Liver (tissue), 9 donors: Measurements from ENCODE around the gene CR1. TPM values are rescaled to one million over a fixed set of nuclear protein-coding genes. Genes with fewer than 3 reads are reported as not detected.

ENCODE experiments used
- DNase-seq: peaks from one replicate; pipeline ENCODE4 v3.0.0-alpha.2; 2017; ENCODE audit warnings: low spot score
- H3K27ac ChIP-seq, 2 donors: one replicate each; pipeline ENCODE4 v1.7.0; 2013; ENCODE audit warnings: inconsistent platforms in 2 of 2, low read length in 2 of 2, control low read depth in 1 of 2, low read depth in 1 of 2, mild to moderate bottlenecking in 1 of 2
- H3K27me3 ChIP-seq, 4 donors: one replicate each; pipeline versions ENCODE4 v1.6.1 to v1.7.0; 2013; ENCODE audit warnings: low read length in 3 of 4, inconsistent platforms in 1 of 4, mild to moderate bottlenecking in 1 of 4, moderate library complexity in 1 of 4; ENCODE audit not compliant: control insufficient read depth in 4 of 4, insufficient read depth in 4 of 4
- H3K36me3 ChIP-seq, 4 donors: one replicate each; pipeline versions ENCODE4 v1.6.1 to v1.7.0; 2013; ENCODE audit warnings: low read length in 3 of 4, mild to moderate bottlenecking in 3 of 4, low read depth in 1 of 4, moderate library complexity in 1 of 4; ENCODE audit not compliant: control insufficient read depth in 4 of 4, insufficient read depth in 3 of 4
- H3K4me1 ChIP-seq, 4 donors: one replicate each; pipeline versions ENCODE4 v1.6.1 to v1.7.0; 2013; ENCODE audit warnings: low read length in 3 of 4, mild to moderate bottlenecking in 3 of 4, moderate library complexity in 1 of 4; ENCODE audit not compliant: control insufficient read depth in 4 of 4, insufficient read depth in 4 of 4
- H3K4me3 ChIP-seq, 3 donors: one replicate each; pipeline versions ENCODE4 v1.6.1 to v1.7.0; 2013; ENCODE audit warnings: low read length in 3 of 3, control low read depth in 1 of 3, low read depth in 1 of 3, mild to moderate bottlenecking in 1 of 3
- H3K9ac ChIP-seq, 2 donors: one replicate each; pipeline ENCODE4 v1.7.0; 2013; ENCODE audit warnings: low read length in 2 of 2, mild to moderate bottlenecking in 2 of 2, moderate library complexity in 2 of 2, control low read depth in 1 of 2, low read depth in 1 of 2
- H3K9me3 ChIP-seq, 4 donors: one replicate each; pipeline versions ENCODE4 v1.6.1 to v1.7.0; 2013; ENCODE audit warnings: low read length in 3 of 4; ENCODE audit not compliant: control insufficient read depth in 4 of 4
- ATF3 ChIP-seq: IDR thresholded peaks from 2 replicates; pipeline ENCODE4 v1.6.1; 2016; ENCODE audit warnings: antibody characterized with exemption
- CTCF ChIP-seq: fragments of 150-350 bp; IDR thresholded peaks from 2 replicates; pipeline ENCODE4 v1.5.1; 2017; ENCODE audit warnings: improper control_type of control experiment, low read depth, low read length; ENCODE audit not compliant: missing input control
- EGR1 ChIP-seq, 2 donors: IDR thresholded peaks; 2 replicates each; pipeline ENCODE4 v1.6.1; 2016 to 2018; ENCODE audit warnings: antibody characterized with exemption in 2 of 2, low read depth in 2 of 2
- FOXA1 ChIP-seq: IDR thresholded peaks from 2 replicates; pipeline ENCODE4 v1.6.1; 2016; ENCODE audit warnings: antibody characterized with exemption
- FOXA2 ChIP-seq: IDR thresholded peaks from 2 replicates; pipeline ENCODE4 v1.6.1; 2016; ENCODE audit warnings: antibody characterized with exemption
- GABPA ChIP-seq, 2 donors: IDR thresholded peaks in 1 of 2; conservative IDR thresholded peaks in 1 of 2; 2 replicates each; pipeline ENCODE4 v1.6.1; 2016; ENCODE audit warnings: antibody characterized with exemption in 2 of 2, mild to moderate bottlenecking in 1 of 2, moderate library complexity in 1 of 2
- HNF4A ChIP-seq, 2 donors: conservative IDR thresholded peaks; 2 replicates each; pipeline ENCODE4 v1.6.1; 2016; ENCODE audit warnings: antibody characterized with exemption in 2 of 2, mild to moderate bottlenecking in 2 of 2
- HNF4G ChIP-seq: IDR thresholded peaks from 2 replicates; pipeline ENCODE4 v1.6.1; 2016; ENCODE audit warnings: antibody characterized with exemption
- JUND ChIP-seq, 2 donors: IDR thresholded peaks; 2 replicates each; pipeline ENCODE4 v1.6.1; 2016; ENCODE audit warnings: antibody characterized with exemption in 2 of 2
- MAX ChIP-seq: IDR thresholded peaks from 2 replicates; pipeline ENCODE4 v1.6.1; 2016; ENCODE audit warnings: antibody characterized with exemption
- NR2F2 ChIP-seq: IDR thresholded peaks from 2 replicates; pipeline ENCODE4 v1.6.1; 2016; ENCODE audit warnings: antibody characterized with exemption
- RAD21 ChIP-seq, 2 donors: IDR thresholded peaks; 2 replicates each; pipeline ENCODE4 v1.6.1; 2016; ENCODE audit warnings: antibody characterized with exemption in 2 of 2, mild to moderate bottlenecking in 2 of 2
- RXRA ChIP-seq, 2 donors: IDR thresholded peaks; 2 replicates each; pipeline ENCODE4 v1.6.1; 2017 to 2018; ENCODE audit warnings: antibody characterized with exemption in 2 of 2, mild to moderate bottlenecking in 1 of 2
- SP1 ChIP-seq: IDR thresholded peaks from 2 replicates; pipeline ENCODE4 v1.6.1; 2018; ENCODE audit warnings: antibody characterized with exemption, mild to moderate bottlenecking
- TAF1 ChIP-seq: conservative IDR thresholded peaks from 2 replicates; pipeline ENCODE4 v1.6.1; 2016; ENCODE audit warnings: antibody characterized with exemption, mild to moderate bottlenecking
- YY1 ChIP-seq: IDR thresholded peaks from 2 replicates; pipeline ENCODE4 v1.6.1; 2016; ENCODE audit warnings: antibody characterized with exemption, mild to moderate bottlenecking
- ZBTB33 ChIP-seq: IDR thresholded peaks from 2 replicates; pipeline ENCODE4 v1.6.1; 2016; ENCODE audit warnings: antibody characterized with exemption
- WGBS: extraction: QIAGEN DNeasy Blood & Tissue Kit; methylation state at CpG from one replicate; pipeline ENCODE4 v1.1.7; 2013; 5-methylcytosine and 5-hydroxymethylcytosine counted together
- polyA plus RNA-seq, 2 donors: library from polyadenylated mRNA; stranded (reverse) in 1 of 2; unstranded in 1 of 2; fragments of 200-250 nt in 1 of 2; fragments of >200 nt in 1 of 2; fragmentation: Nextera tagmentation in 1 of 2; extraction: Ambion mirVana in 1 of 2; gene quantifications; one replicate each; pipeline versions ENCODE4 v1.2.1 to v1.2.3, GENCODE V29; 2013 to 2015
- total RNA-seq, 2 donors: library from RNA; depleted of rRNA; stranded (reverse); fragments of >200 nt; gene quantifications; one replicate each; pipeline ENCODE4 v1.2.3, GENCODE V29; 2014
- donor health status: healthy.
- donor health status: healthy.
- donor health status: healthy.
- donor health status: healthy.
- donor health status: healthy.

Gene CR1
- total and polyA plus RNA-seq, 4 donors, result 0.78 to 16.7 (median 7.4) TPM

GRCh38 chr1:207499573-207499972, 3.6 kb downstream of the CR1 start:
- TF ChIP-seq FOXA1, result no peak
- no peak for TF ChIP-seq HNF4A (conservative IDR thresholded peaks at IDR 0.05)
- TF ChIP-seq HNF4G, result no peak
- TF ChIP-seq FOXA2, result no peak
- TF ChIP-seq EGR1 (IDR thresholded peaks at IDR 0.05; ENCODE audit: low read depth in 2 of 2), result no peak
- TF ChIP-seq MAX, result no peak
- no peak for TF ChIP-seq JUND (IDR thresholded peaks at IDR 0.05)
- peak; percentile 97 for TF ChIP-seq RAD21 (IDR thresholded peaks at IDR 0.05)
- no peak for TF ChIP-seq GABPA (IDR thresholded peaks at IDR 0.05 in 1 of 2, conservative IDR thresholded peaks at IDR 0.05 in 1 of 2)
- no peak for TF ChIP-seq SP1
- TF ChIP-seq RXRA (IDR thresholded peaks at IDR 0.05), result no peak
- TF ChIP-seq ZBTB33, result no peak
- peak; percentile 77 for TF ChIP-seq CTCF
- no peak for TF ChIP-seq YY1
- no peak for TF ChIP-seq TAF1
- TF ChIP-seq NR2F2, result no peak
- no peak for TF ChIP-seq ATF3
- Histone ChIP-seq H3K36me3 (no peaks in the 10 kb centered on the region), H3K4me3 (no peak overlapping the region), H3K9ac (no peak overlapping the region), H3K4me1 (peaks cover 2 to 8% (median 6%) of the 10 kb centered on the region in 4 donors), H3K27ac (no peak overlapping the region), H3K27me3 (peaks cover 0 to 21% (median under 1%) of the 10 kb centered on the region in 4 donors), H3K9me3 (no peaks in the 10 kb centered on the region)
- DNase-seq, result peak; percentile 78
- 2% methylated on average over 4 of the region's 4 CpGs for WGBS

GRCh38 chr1:207500306-207500705, 4.3 kb downstream of the CR1 start:
- 78% methylated on average over 3 of the region's 3 CpGs for WGBS

More at GRCh38 chr1:207500306-207500705, 4.3 kb downstream of the CR1 start:
- Histone ChIP-seq H3K27me3 (peaks cover 0 to 21% (median under 1%) of the 10 kb centered on the region in 4 donors), H3K27ac (no peak overlapping the region), H3K4me1 (peaks cover 2 to 8% (median 6%) of the 10 kb centered on the region in 4 donors), H3K4me3 (no peak overlapping the region), H3K9me3 (no peaks in the 10 kb centered on the region), H3K36me3 (no peaks in the 10 kb centered on the region), H3K9ac (no peak overlapping the region)
- no peak for DNase-seq
- TF ChIP-seq ATF3, result no peak
